Lung microvascular endothelial cell (primary cell): ENCODE data around the gene CMC2. TPM values are rescaled to one million over a fixed set of nuclear protein-coding genes. Genes with fewer than 3 reads are reported as not detected.
A peak's percentile ranks its signal among the peaks of the same experiment; 100 is the strongest.

Experiments used
- DNase-seq, 2 donors: peaks; one replicate each; pipeline versions ENCODE4 v3.0.0 to v3.0.0-alpha.2; 2010; ENCODE audit warnings: low read depth in 2 of 2
- total RNA-seq: library from RNA; depleted of rRNA; stranded (reverse); fragments of >200 nt; gene quantifications from 2 replicates; pipeline ENCODE4 v1.2.1, GENCODE V29; 2014

CMC2 gene
- total RNA-seq, 1 donor from 2014 or later, result 47.8 TPM

GRCh38 chr16:81003064-81003463, 3.6 kb downstream of the CMC2 start:
- DNase-seq, result no peak

GRCh38 chr16:81001330-81001729, 5.4 kb downstream of the CMC2 start:
- no peak for DNase-seq

- DNase-seq, result no peak
Observed at GRCh38 chr16:81000873-81001272, 5.8 kb downstream of the CMC2 start.

GRCh38 chr16:80997964-80998620, 8.6 kb downstream of the CMC2 start:
- DNase-seq, result no peak

- DNase-seq, result peak in 1 of 2 donors; percentile 16
Observed at GRCh38 chr16:80997139-80997798, 9.4 kb downstream of the CMC2 start.

GRCh38 chr16:80996688-80997138, 10.0 kb downstream of the CMC2 start:
- no peak for DNase-seq

GRCh38 chr16:80994451-80994850, 12.2 kb downstream of the CMC2 start:
- DNase-seq, result peak in 1 of 2 donors; percentile 19

- no peak for DNase-seq
Observed at GRCh38 chr16:80993834-80994233, 12.9 kb downstream of the CMC2 start.

GRCh38 chr16:80993307-80993706, 13.4 kb downstream of the CMC2 start:
- peak; percentile 31 to 85 for DNase-seq

- DNase-seq, result no peak
Observed at GRCh38 chr16:80992676-80993293, 13.9 kb downstream of the CMC2 start.

- DNase-seq, result no peak
Observed at GRCh38 chr16:80991792-80992430, 14.8 kb downstream of the CMC2 start.

- no peak for DNase-seq
Observed at GRCh38 chr16:80990978-80991377, 15.7 kb downstream of the CMC2 start.

- no peak for DNase-seq
Observed at GRCh38 chr16:80990577-80990976, 16.1 kb downstream of the CMC2 start.

GRCh38 chr16:80989801-80990200, 16.9 kb downstream of the CMC2 start:
- no peak for DNase-seq

- no peak for DNase-seq
Observed at GRCh38 chr16:80988756-80989155, 17.9 kb downstream of the CMC2 start.

GRCh38 chr16:80986557-80986956, 20.1 kb downstream of the CMC2 start:
- peak in 1 of 2 donors; percentile 83 for DNase-seq

- DNase-seq, result peak in 1 of 2 donors; percentile 49
Observed at GRCh38 chr16:80985611-80986010, 21.1 kb downstream of the CMC2 start.

GRCh38 chr16:80984124-80984892, 22.4 kb downstream of the CMC2 start:
- no peak for DNase-seq

GRCh38 chr16:80982646-80983045, 24.0 kb downstream of the CMC2 start:
- no peak for DNase-seq

- DNase-seq, result peak in 1 of 2 donors; percentile 46
Observed at GRCh38 chr16:80981103-80981502, 25.6 kb downstream of the CMC2 start.

GRCh38 chr16:80976946-80977345, 29.7 kb downstream of the CMC2 start:
- no peak for DNase-seq
